Thyroid gland (tissue), 4 donors: ENCODE measurements around the gene MDM2.

Experiments used
- CTCF ChIP-seq, 6 experiments: fragments of 200-600 bp in 3 of 6; fragments of 450-650 bp in 3 of 6; sonication (generic) in 3 of 6; IDR thresholded peaks; one replicate each; pipeline ENCODE4 v1.5.1; 2016 to 2019; ENCODE audit warnings: antibody characterized with exemption in 6 of 6, mild to moderate bottlenecking in 2 of 6, inconsistent platforms in 1 of 6, moderate library complexity in 1 of 6
- POLR2A ChIP-seq, 2 donors: fragments of 450-650 bp; IDR thresholded peaks; one replicate each; pipeline ENCODE4 v1.6.1; 2017; ENCODE audit warnings: antibody characterized with exemption in 2 of 2, mild to moderate bottlenecking in 2 of 2, moderate library complexity in 1 of 2

DNA sequence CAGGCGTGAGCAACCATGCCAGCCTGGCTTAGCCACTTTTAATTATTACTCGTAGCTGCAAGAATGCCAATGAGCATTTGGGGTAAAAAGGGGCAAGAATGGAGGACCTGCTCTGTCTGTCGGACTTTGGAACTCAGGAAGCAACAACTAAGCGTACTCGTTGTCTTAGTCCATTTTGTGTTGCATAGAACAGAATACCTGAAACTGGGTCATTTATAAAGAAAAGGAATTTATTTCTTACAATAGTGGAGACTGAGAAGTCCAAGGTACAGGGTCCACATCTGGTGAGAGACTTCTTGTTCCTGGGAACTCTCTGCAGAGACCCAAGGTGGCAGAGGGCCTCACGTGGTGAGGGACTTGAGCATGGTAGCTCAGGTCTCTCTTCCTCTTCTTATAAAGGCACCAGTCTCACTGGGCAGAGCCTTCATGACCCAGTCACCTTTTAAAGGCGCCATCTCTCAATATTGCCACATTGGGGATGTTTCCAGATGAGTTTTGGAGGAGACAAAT, 32.8 kb upstream of the MDM2 start:
- no peak for TF ChIP-seq CTCF (IDR thresholded peaks at IDR 0.05)
- TF ChIP-seq POLR2A (IDR thresholded peaks at IDR 0.05), result no peak
